GM12874 (cell line): ENCODE measurements around the gene MYH15.

Source experiments
- TF ChIP-seq, protein P1 (sequence below): IDR thresholded peaks from 2 replicates; pipeline ENCODE4 v1.5.1; 2011; ENCODE audit warnings: low read depth, mild to moderate bottlenecking, control low read depth, low read length, moderate library complexity; ENCODE audit not compliant: insufficient read depth

Gene MYH15

DNA sequence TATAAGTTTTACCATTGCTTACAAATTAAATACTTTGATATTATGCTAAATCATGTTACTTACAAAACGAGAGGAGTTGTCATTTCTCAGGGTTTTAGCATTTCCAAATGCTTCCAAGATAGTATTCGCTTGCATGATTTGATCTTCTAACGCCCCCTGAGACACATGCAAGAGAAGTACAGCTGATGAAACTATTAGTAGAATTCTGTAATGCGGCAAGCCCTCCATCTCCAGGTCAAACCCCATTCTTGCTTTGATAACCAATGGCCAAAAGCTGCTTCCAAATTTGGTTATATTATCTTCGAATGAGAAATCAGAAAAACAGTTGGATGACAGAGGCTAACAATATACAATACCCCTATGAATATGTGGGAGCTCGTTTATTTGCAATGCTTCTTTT, 14.7 kb downstream of the MYH15 start:
- TF ChIP-seq, protein P1, sequence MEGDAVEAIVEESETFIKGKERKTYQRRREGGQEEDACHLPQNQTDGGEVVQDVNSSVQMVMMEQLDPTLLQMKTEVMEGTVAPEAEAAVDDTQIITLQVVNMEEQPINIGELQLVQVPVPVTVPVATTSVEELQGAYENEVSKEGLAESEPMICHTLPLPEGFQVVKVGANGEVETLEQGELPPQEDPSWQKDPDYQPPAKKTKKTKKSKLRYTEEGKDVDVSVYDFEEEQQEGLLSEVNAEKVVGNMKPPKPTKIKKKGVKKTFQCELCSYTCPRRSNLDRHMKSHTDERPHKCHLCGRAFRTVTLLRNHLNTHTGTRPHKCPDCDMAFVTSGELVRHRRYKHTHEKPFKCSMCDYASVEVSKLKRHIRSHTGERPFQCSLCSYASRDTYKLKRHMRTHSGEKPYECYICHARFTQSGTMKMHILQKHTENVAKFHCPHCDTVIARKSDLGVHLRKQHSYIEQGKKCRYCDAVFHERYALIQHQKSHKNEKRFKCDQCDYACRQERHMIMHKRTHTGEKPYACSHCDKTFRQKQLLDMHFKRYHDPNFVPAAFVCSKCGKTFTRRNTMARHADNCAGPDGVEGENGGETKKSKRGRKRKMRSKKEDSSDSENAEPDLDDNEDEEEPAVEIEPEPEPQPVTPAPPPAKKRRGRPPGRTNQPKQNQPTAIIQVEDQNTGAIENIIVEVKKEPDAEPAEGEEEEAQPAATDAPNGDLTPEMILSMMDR: no peak

DNA sequence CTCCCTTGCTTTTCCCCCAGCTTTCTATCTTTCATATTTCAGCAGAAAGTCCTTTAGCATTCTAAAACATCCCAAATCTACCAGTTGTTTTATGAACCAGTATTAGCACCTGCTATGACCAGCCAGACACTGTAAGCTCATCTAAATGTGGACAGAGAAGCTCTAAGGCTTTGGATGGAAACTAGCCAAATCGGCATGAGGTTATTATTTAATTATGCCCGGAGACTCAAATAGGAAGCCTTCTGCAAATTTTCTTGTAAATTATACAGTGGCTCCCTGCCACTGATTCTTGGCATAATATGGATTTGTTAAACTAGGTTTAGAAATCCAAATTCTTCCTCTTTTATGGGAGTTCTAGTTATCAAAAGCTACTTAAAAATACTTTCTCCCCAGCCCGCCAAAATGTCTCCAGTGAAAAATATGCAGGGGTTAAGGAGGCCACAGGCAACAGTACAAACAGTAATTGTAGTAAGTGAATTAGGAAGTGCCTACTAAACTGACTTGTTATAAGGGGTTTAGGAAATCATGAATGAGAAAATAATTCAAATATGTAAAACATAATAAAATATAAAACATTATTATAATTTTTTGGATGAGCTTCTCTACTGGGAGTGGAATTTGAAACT, 15.4 kb downstream of the MYH15 start:
- TF ChIP-seq, protein P1: no peak

DNA sequence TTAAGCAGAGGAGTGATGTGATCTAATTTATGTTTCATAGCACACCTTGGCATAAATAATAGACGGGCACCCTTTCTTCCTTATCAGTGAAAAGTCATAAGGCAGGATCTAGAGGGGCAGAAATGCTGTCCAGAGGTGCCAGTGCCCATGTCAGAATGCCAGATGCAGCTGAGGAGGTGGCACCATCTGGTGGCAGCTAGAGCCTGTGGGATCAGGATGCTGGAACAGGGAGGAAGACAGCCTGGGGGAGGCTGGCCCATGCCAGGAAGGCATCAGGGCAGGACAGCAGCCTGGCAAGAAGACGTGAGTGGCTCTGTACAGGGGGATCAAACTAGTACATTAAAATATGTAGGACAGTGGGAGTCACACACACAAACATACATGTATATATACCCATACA, 16.5 kb downstream of the MYH15 start:
- TF ChIP-seq, protein P1: no peak

DNA sequence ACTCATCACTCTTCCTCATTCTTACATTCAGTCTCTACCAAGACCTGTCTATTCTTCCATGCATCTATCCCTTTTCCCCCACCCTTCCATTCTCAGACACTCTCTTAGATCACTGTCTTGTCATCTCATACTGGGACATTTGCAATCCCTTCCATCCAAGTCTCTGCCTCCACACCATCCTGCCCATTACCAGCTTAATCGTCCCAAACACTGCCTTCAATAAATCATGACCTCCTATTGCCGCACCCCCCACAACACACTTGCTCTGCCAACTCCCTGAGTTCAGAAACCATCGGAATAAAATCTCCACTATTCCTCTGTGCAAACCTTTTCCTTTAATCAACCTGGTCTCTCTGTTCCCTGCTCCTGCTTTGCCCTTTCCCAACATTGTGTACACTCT, 18.9 kb downstream of the MYH15 start:
- TF ChIP-seq, protein P1: no peak

DNA sequence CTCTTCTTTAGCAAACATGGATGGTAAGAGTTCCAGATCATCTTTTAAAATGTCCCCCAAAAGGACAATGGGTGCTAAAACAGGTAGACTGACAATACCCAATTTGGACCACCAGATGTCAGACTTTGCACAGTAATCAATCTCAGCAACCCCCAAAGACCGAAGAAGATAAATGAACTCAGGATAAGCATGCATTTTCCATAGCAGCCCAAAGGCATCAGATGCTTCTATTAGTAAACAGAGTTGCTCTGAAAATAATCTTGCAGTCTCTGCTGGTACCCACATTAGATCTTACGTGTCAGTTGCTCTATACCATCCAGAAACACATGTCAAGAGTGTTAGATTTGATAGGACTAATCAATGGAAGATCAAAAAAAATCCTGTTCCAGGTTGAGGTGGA, 20.6 kb downstream of the MYH15 start:
- TF ChIP-seq, protein P1: peak; percentile 58; the same call in 1 of the 2 replicates

DNA sequence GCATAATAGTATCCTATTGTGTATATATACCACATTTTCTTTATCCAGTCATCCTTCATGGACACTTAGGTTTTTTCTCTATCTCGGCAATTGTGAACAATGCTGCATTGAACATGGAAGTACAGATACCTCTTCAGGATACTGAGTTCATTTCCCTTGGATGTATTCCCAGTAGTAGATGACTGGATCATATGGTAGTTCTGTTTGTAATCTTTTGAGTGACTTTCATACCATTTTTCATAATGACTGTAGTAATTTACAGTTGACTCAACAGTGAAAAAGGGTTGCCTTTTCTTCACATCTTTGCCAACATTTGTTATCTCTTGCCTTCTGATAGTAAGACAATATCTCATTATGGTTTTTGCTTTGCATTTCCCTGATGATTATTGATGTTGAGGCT, 21.8 kb downstream of the MYH15 start:
- TF ChIP-seq, protein P1: no peak

DNA sequence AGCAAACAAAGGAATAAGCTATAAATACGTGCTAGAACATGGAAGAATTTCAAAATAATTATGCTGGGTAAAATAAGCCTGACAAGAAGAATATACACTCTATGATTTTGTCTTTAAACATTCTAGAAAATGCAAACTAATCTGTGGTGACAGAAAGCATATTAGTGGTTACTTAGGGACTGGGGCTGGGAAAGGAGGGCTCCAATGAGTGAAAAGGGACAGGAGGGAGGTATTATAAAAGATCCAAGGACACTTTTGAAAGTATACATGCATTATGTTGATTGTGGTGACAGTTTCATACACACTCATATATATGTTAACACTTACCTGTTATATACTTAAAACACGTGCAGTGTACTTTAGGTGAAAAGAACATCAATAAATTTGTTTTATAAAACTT, 23.0 kb downstream of the MYH15 start:
- TF ChIP-seq, protein P1: no peak
